OCI-LY3 (cell line): ENCODE measurements around the gene MYLK4.

Experiments used
- CTCF ChIP-seq: fragments of 200-600, 300-600 bp; sonication (generic); IDR thresholded peaks from 2 replicates; pipeline ENCODE4 v1.5.1; 2014; ENCODE audit warnings: antibody characterized with exemption, low read length, low read depth
- EZH2phosphoT487 ChIP-seq: fragments of 200-600 bp; shearing (Covaris generic); IDR thresholded peaks from 2 replicates; pipeline ENCODE4 v1.6.1; 2018; ENCODE audit warnings: antibody characterized with exemption, mixed run types, low read depth

GRCh38 chr6:2777249-2777648 lies 26.5 kb upstream of the MYLK4 start:
- no peak for TF ChIP-seq CTCF
- no peak for TF ChIP-seq EZH2phosphoT487
